SK-N-SH treated with all-trans-retinoic acid at 6 μM for 48 hours (cell line): ENCODE measurements around the gene ARMH3.

Source experiments
- ATAC-seq: fragments of 200-7000 bp; cut with Tn5 transposase; 3 replicates; pipeline ENCODE4 v1.9.1; 2020; ENCODE audit warnings: mild to moderate bottlenecking, moderate library complexity
- ARNTL ChIP-seq: fragments of 450-650 bp; formaldehyde crosslinking; IDR thresholded peaks from 2 replicates; pipeline ENCODE4 v1.5.0; 2020; ENCODE audit warnings: low read depth, mild to moderate bottlenecking, moderate library complexity, borderline replicate concordance
- BACH2 ChIP-seq: fragments of 250-450 bp; sonication (Bioruptor Pico); IDR thresholded peaks from 2 replicates; pipeline ENCODE4 v1.9.0; 2021; ENCODE audit warnings: mild to moderate bottlenecking, borderline replicate concordance
- CREB5 ChIP-seq: fragments of 250-450 bp; sonication (Bioruptor Pico); IDR thresholded peaks from 2 replicates; pipeline ENCODE4 v1.5.1; 2020; ENCODE audit warnings: low read depth, mild to moderate bottlenecking, moderate library complexity
- CSDC2 ChIP-seq: fragments of 250-450 bp; sonication (Bioruptor Pico); IDR thresholded peaks from 2 replicates; pipeline ENCODE4 v1.5.0; 2020; ENCODE audit warnings: mild to moderate bottlenecking, moderate library complexity
- CSRNP3 ChIP-seq: fragments of 250-450 bp; sonication (Bioruptor Pico); IDR thresholded peaks from 2 replicates; pipeline ENCODE4 v1.5.1; 2021; ENCODE audit warnings: mild to moderate bottlenecking, moderate library complexity
- ESRRG ChIP-seq: fragments of 250-450 bp; sonication (Bioruptor Pico); IDR thresholded peaks from 2 replicates; pipeline ENCODE4 v1.6.1; 2021; ENCODE audit warnings: mild to moderate bottlenecking
- GLIS3 ChIP-seq: fragments of 250-450 bp; sonication (Bioruptor Pico); IDR thresholded peaks from 2 replicates; pipeline ENCODE4 v1.5.0; 2020; ENCODE audit warnings: mild to moderate bottlenecking, moderate library complexity
- ISL1 ChIP-seq: fragments of 250-450 bp; sonication (Bioruptor Pico); IDR thresholded peaks from 2 replicates; pipeline ENCODE4 v2.1.2; 2022; ENCODE audit warnings: mild to moderate bottlenecking, moderate library complexity
- OSR1 ChIP-seq: fragments of 250-450 bp; sonication (Bioruptor Pico); IDR thresholded peaks from 2 replicates; pipeline ENCODE4 v1.8.0; 2022; ENCODE audit warnings: moderate library complexity, mild to moderate bottlenecking, inconsistent platforms
- PATZ1 ChIP-seq: fragments of 250-450 bp; sonication (Bioruptor Pico); IDR thresholded peaks from 2 replicates; pipeline ENCODE4 v1.8.0; 2020; ENCODE audit warnings: mild to moderate bottlenecking, moderate library complexity, borderline replicate concordance
- POU6F1 ChIP-seq: fragments of 250-450 bp; sonication (Bioruptor Pico); IDR thresholded peaks from 2 replicates; pipeline ENCODE4 v1.8.0; 2021; ENCODE audit warnings: low read depth, mild to moderate bottlenecking, moderate library complexity, borderline replicate concordance
- RARB ChIP-seq: fragments of 250-450 bp; sonication (Bioruptor Pico); IDR thresholded peaks from 2 replicates; pipeline ENCODE4 v1.8.0; 2021; ENCODE audit warnings: mild to moderate bottlenecking, moderate library complexity
- SNAI2 ChIP-seq: fragments of 250-450 bp; sonication (Bioruptor Pico); IDR thresholded peaks from 2 replicates; pipeline ENCODE4 v1.5.0; 2020; ENCODE audit warnings: mild to moderate bottlenecking, moderate library complexity
- TCF4 ChIP-seq: fragments of 250-450 bp; sonication (Bioruptor Pico); IDR thresholded peaks from 2 replicates; pipeline ENCODE4 v1.8.0; 2021; ENCODE audit warnings: mild to moderate bottlenecking, moderate library complexity, borderline replicate concordance
- TOX ChIP-seq: fragments of 250-450 bp; sonication (Bioruptor Pico); IDR thresholded peaks from 2 replicates; pipeline ENCODE4 v1.8.0; 2021; ENCODE audit warnings: mild to moderate bottlenecking, moderate library complexity, borderline replicate concordance
- TSHZ2 ChIP-seq: fragments of 250-450 bp; sonication (Bioruptor Pico); IDR thresholded peaks from 2 replicates; pipeline ENCODE4 v1.5.0; 2020; ENCODE audit warnings: mild to moderate bottlenecking, moderate library complexity
- ZC3H10 ChIP-seq: fragments of 250-450 bp; sonication (Bioruptor Pico); IDR thresholded peaks from 2 replicates; pipeline ENCODE4 v1.5.1; 2021; ENCODE audit warnings: mild to moderate bottlenecking, moderate library complexity
- ZFP3 ChIP-seq: fragments of 250-450 bp; sonication (Bioruptor Pico); IDR thresholded peaks from 2 replicates; pipeline ENCODE4 v1.5.0; 2020; ENCODE audit warnings: mild to moderate bottlenecking, moderate library complexity
- ZFP30 ChIP-seq: fragments of 450-650 bp; formaldehyde crosslinking; IDR thresholded peaks from 2 replicates; pipeline ENCODE4 v1.5.0; 2022; ENCODE audit warnings: mild to moderate bottlenecking, moderate library complexity
- ZNF565 ChIP-seq: fragments of 450-650 bp; formaldehyde crosslinking; conservative IDR thresholded peaks from 2 replicates; pipeline ENCODE4 v1.5.0; 2020; ENCODE audit warnings: low read depth, mild to moderate bottlenecking, moderate library complexity
- ZNF70 ChIP-seq: fragments of 450-650 bp; formaldehyde crosslinking; IDR thresholded peaks from 2 replicates; pipeline ENCODE4 v1.5.0; 2020; ENCODE audit warnings: mild to moderate bottlenecking, moderate library complexity
- ZNF8 ChIP-seq: fragments of 450-650 bp; formaldehyde crosslinking; IDR thresholded peaks from 2 replicates; pipeline ENCODE4 v1.5.0; 2020; ENCODE audit warnings: mild to moderate bottlenecking, moderate library complexity

The ARMH3 gene

GRCh38 chr10:101814466-101815071, 241.4 kb downstream of the ARMH3 start:
- ATAC-seq: no peak

GRCh38 chr10:101812606-101813005, 243.4 kb downstream of the ARMH3 start:
- ATAC-seq: no peak
- TF ChIP-seq ZNF565 (no peak), GLIS3 (CRISPR knock-in tag) (no peak), ISL1 (no peak), CSDC2 (CRISPR knock-in tag) (no peak), ZFP3 (CRISPR knock-in tag) (no peak), BACH2 (CRISPR knock-in tag) (no peak), SNAI2 (no peak), POU6F1 (CRISPR knock-in tag) (no peak), CSRNP3 (CRISPR knock-in tag) (no peak), TSHZ2 (CRISPR knock-in tag) (no peak), ESRRG (CRISPR knock-in tag) (no peak), ARNTL (CRISPR knock-in tag) (no peak), OSR1 (CRISPR knock-in tag) (no peak), TOX (no peak), TCF4 (CRISPR knock-in tag) (no peak), RARB (no peak)

More at GRCh38 chr10:101814466-101815071, 241.4 kb downstream of the ARMH3 start:
- no peak for TF ChIP-seq ESRRG (CRISPR knock-in tag)
- TF ChIP-seq PATZ1 (CRISPR knock-in tag): no peak
- TF ChIP-seq SNAI2: no peak
- TF ChIP-seq ZFP30 (CRISPR knock-in tag): no peak
- no peak for TF ChIP-seq TCF4 (CRISPR knock-in tag)
- TF ChIP-seq ZNF565: no peak
- TF ChIP-seq CSDC2 (CRISPR knock-in tag): no peak
- TF ChIP-seq ZNF70 (CRISPR knock-in tag): no peak
- TF ChIP-seq TOX: no peak
- TF ChIP-seq CREB5 (CRISPR knock-in tag): no peak
- no peak for TF ChIP-seq TSHZ2 (CRISPR knock-in tag)
- TF ChIP-seq ZC3H10 (CRISPR knock-in tag): no peak
- no peak for TF ChIP-seq BACH2 (CRISPR knock-in tag)
- TF ChIP-seq ZNF8: no peak
- TF ChIP-seq ISL1: no peak
